Measurements from ENCODE around the gene KBTBD4.

Gene KBTBD4

GRCh38 chr11:47592251-47592650 is 13.5 kb upstream of the KBTBD4 start:
- no peak for FAIRE-seq
- no peak for DNase-seq (ENCODE audit: extremely low spot score, insufficient read length, low read depth)

GRCh38 chr11:47591764-47592163 is 13.0 kb upstream of the KBTBD4 start:
- no peak for DNase-seq (ENCODE audit: extremely low spot score, insufficient read length, low read depth)
- no peak for FAIRE-seq

- DNase-seq (ENCODE audit: extremely low spot score, insufficient read length, low read depth) (no peak), FAIRE-seq (no peak)
These were observed 11.4 kb upstream of the KBTBD4 start for GRCh38 chr11:47589977-47590861.

- FAIRE-seq (no peak), DNase-seq (ENCODE audit: extremely low spot score, insufficient read length, low read depth) (no peak)
These were observed 10.8 kb upstream of the KBTBD4 start for GRCh38 chr11:47589584-47589976.

GRCh38 chr11:47589118-47589517 is 10.3 kb upstream of the KBTBD4 start:
- FAIRE-seq (no peak), DNase-seq (ENCODE audit: extremely low spot score, insufficient read length, low read depth) (no peak)

- DNase-seq (ENCODE audit: extremely low spot score, insufficient read length, low read depth), result no peak
- no peak for FAIRE-seq
These were observed 9.1 kb upstream of the KBTBD4 start for GRCh38 chr11:47587723-47588326.

GRCh38 chr11:47587039-47587716 is 8.4 kb upstream of the KBTBD4 start:
- FAIRE-seq (no peak), DNase-seq (ENCODE audit: extremely low spot score, insufficient read length, low read depth) (no peak)

GRCh38 chr11:47586098-47586855 is 7.5 kb upstream of the KBTBD4 start, which contains the start of gene FAM180B:
TSS of gene FAM180B (plus strand) at chr11:47586678. CDS start at chr11:47586769, 91 bp downstream.
- FAIRE-seq (no peak), DNase-seq (ENCODE audit: extremely low spot score, insufficient read length, low read depth) (no peak)

GRCh38 chr11:47583844-47584243 is 5.1 kb upstream of the KBTBD4 start:
- DNase-seq (ENCODE audit: extremely low spot score, insufficient read length, low read depth), result no peak
- FAIRE-seq, result no peak

- no peak for FAIRE-seq
These were observed 1.2 kb downstream of the KBTBD4 start for GRCh38 chr11:47577460-47578041.

GRCh38 chr11:47573321-47573720 is 5.4 kb downstream of the KBTBD4 start:
- no peak for DNase-seq (ENCODE audit: extremely low spot score, insufficient read length, low read depth)

More at GRCh38 chr11:47577460-47578041, 1.2 kb downstream of the KBTBD4 start:
- DNase-seq (ENCODE audit: extremely low spot score, insufficient read length, low read depth), result no peak

GRCh38 chr11:47572715-47573255 is 6.0 kb downstream of the KBTBD4 start:
- FAIRE-seq, result no peak
- no peak for DNase-seq (ENCODE audit: extremely low spot score, insufficient read length, low read depth)

More at GRCh38 chr11:47573321-47573720, 5.4 kb downstream of the KBTBD4 start:
- FAIRE-seq, result no peak

GRCh38 chr11:47571895-47572294 is 6.9 kb downstream of the KBTBD4 start:
- FAIRE-seq, result no peak
- DNase-seq (ENCODE audit: extremely low spot score, insufficient read length, low read depth), result no peak

- no peak for FAIRE-seq
These were observed 7.4 kb downstream of the KBTBD4 start for GRCh38 chr11:47571357-47571729.

GRCh38 chr11:47570651-47571356 is 8.0 kb downstream of the KBTBD4 start:
- no peak for FAIRE-seq
- no peak for DNase-seq (ENCODE audit: extremely low spot score, insufficient read length, low read depth)

More at GRCh38 chr11:47571357-47571729, 7.4 kb downstream of the KBTBD4 start:
- DNase-seq (ENCODE audit: extremely low spot score, insufficient read length, low read depth), result no peak

GRCh38 chr11:47569646-47570045 is 9.1 kb downstream of the KBTBD4 start:
- DNase-seq (ENCODE audit: extremely low spot score, insufficient read length, low read depth), result no peak
- no peak for FAIRE-seq

GRCh38 chr11:47566149-47566698 is 12.5 kb downstream of the KBTBD4 start:
- DNase-seq (ENCODE audit: extremely low spot score, insufficient read length, low read depth), result no peak
- FAIRE-seq, result no peak

- FAIRE-seq, result peak; percentile 36
- peak; percentile 67 for DNase-seq (ENCODE audit: extremely low spot score, insufficient read length, low read depth)
These were observed 13.2 kb downstream of the KBTBD4 start, which contains the start of gene PTPMT1 for GRCh38 chr11:47565340-47566148. TSS of gene PTPMT1 (plus strand) at chr11:47565599. CDS start at chr11:47565623, 24 bp downstream.

All from GM18507 (cell line).